OCI-LY1 (cell line): Measurements from ENCODE around the gene SLC12A6.

ENCODE experiments used
- CTCF ChIP-seq: fragments of 200-600 bp; sonication (generic), shearing (Covaris generic); IDR thresholded peaks from 2 replicates; pipeline ENCODE4 v1.5.1; 2017; ENCODE audit warnings: mild to moderate bottlenecking, antibody characterized with exemption, low read length, moderate library complexity, mixed read lengths
- EZH2 ChIP-seq: fragments of 200-600 bp; sonication (generic), shearing (Covaris generic); IDR thresholded peaks from 2 replicates; pipeline ENCODE4 v1.8.0; 2017; ENCODE audit warnings: borderline replicate concordance, mixed run types, mild to moderate bottlenecking, antibody characterized with exemption, low read length, moderate library complexity, mixed read lengths

GRCh38 chr15:34339946-34340345 lies 2.4 kb upstream of the SLC12A6 start:
- no peak for TF ChIP-seq CTCF
- no peak for TF ChIP-seq EZH2
